Duodenal mucosa (tissue), 2 donors: ENCODE data around the gene NDUFS8.
A peak's percentile ranks its signal among the peaks of the same experiment; 100 is the strongest.
"Not testable (repeated sequence)": the region's sequence is repeated elsewhere in the genome, so short reads cannot be mapped to it uniquely, and the experiment has no call there.

Source experiments
- H3K27ac ChIP-seq: one replicate; pipeline ENCODE4 v1.7.0; 2013; ENCODE audit warnings: low read depth, low read length
- H3K27me3 ChIP-seq, 2 donors: one replicate each; pipeline ENCODE4 v1.7.0; 2013; ENCODE audit warnings: low read length in 2 of 2, control low read depth in 1 of 2; ENCODE audit not compliant: insufficient read depth in 2 of 2, control insufficient read depth in 1 of 2
- H3K36me3 ChIP-seq, 2 donors: one replicate each; pipeline ENCODE4 v1.7.0; 2013; ENCODE audit warnings: low read length in 2 of 2, control low read depth in 1 of 2; ENCODE audit not compliant: insufficient read depth in 2 of 2, control insufficient read depth in 1 of 2
- H3K4me1 ChIP-seq, 2 donors: one replicate each; pipeline ENCODE4 v1.7.0; 2013; ENCODE audit warnings: low read length in 2 of 2, control low read depth in 1 of 2; ENCODE audit not compliant: insufficient read depth in 2 of 2, control insufficient read depth in 1 of 2
- H3K4me3 ChIP-seq, 2 donors: one replicate each; pipeline ENCODE4 v1.7.0; 2013; ENCODE audit warnings: low read length in 2 of 2, low read depth in 1 of 2
- H3K9ac ChIP-seq, 2 donors: one replicate each; pipeline ENCODE4 v1.7.0; 2013; ENCODE audit warnings: low read length in 2 of 2, low read depth in 1 of 2
- H3K9me3 ChIP-seq, 2 donors: one replicate each; pipeline ENCODE4 v1.7.0; 2013; ENCODE audit warnings: low read length in 2 of 2, control low read depth in 1 of 2; ENCODE audit not compliant: control insufficient read depth in 1 of 2

Gene NDUFS8

GRCh38 chr11:67995129-67995528 is 35.4 kb upstream of the NDUFS8 start:
- H3K9me3 ChIP-seq, H3K27ac ChIP-seq, H3K27me3 ChIP-seq, H3K36me3 ChIP-seq, H3K9ac ChIP-seq, H3K4me3 ChIP-seq: not testable (repeated sequence)
- peaks cover 17 to 27% of the 10 kb centered on the region in 2 donors for H3K4me1 ChIP-seq

- not testable (repeated sequence) for H3K4me3 ChIP-seq, H3K9me3 ChIP-seq, H3K27ac ChIP-seq, H3K27me3 ChIP-seq, H3K36me3 ChIP-seq, H3K9ac ChIP-seq
- peaks cover 17 to 27% of the 10 kb centered on the region in 2 donors for H3K4me1 ChIP-seq
Measured at GRCh38 chr11:67995579-67995978, 34.9 kb upstream of the NDUFS8 start.

- H3K9ac ChIP-seq: no peak overlapping the region
- H3K4me1 ChIP-seq: peaks cover 17 to 27% of the 10 kb centered on the region in 2 donors
- H3K27ac ChIP-seq: no peak overlapping the region
- no peak overlapping the region for H3K4me3 ChIP-seq
- H3K9me3 ChIP-seq: no peaks in the 10 kb centered on the region
- no peaks in the 10 kb centered on the region for H3K27me3 ChIP-seq
- H3K36me3 ChIP-seq: peaks cover 0 to 6% of the 10 kb centered on the region in 2 donors
Measured at GRCh38 chr11:67996051-67996450, 34.4 kb upstream of the NDUFS8 start.

- peaks cover 17 to 27% of the 10 kb centered on the region in 2 donors for H3K4me1 ChIP-seq
- H3K4me3 ChIP-seq: peak overlapping the region in 1 of 2 donors; percentile 54
- peaks cover 0 to 6% of the 10 kb centered on the region in 2 donors for H3K36me3 ChIP-seq
- peak overlapping the region in 1 of 2 donors; percentile 66 for H3K9ac ChIP-seq
- H3K9me3 ChIP-seq: no peaks in the 10 kb centered on the region
- no peaks in the 10 kb centered on the region for H3K27me3 ChIP-seq
- H3K27ac ChIP-seq: no peak overlapping the region
Measured at GRCh38 chr11:67996622-67997474, 33.6 kb upstream of the NDUFS8 start.

- Histone ChIP-seq H3K27ac (no peak overlapping the region), H3K4me3 (no peak overlapping the region), H3K4me1 (peaks cover 19 to 32% of the 10 kb centered on the region in 2 donors), H3K36me3 (peaks cover 0 to 6% of the 10 kb centered on the region in 2 donors), H3K9me3 (no peaks in the 10 kb centered on the region), H3K27me3 (no peaks in the 10 kb centered on the region), H3K9ac (peak overlapping the region in 1 of 2 donors; percentile 66)
Measured at GRCh38 chr11:67997475-67997921, 33.0 kb upstream of the NDUFS8 start.

GRCh38 chr11:67998150-67999045 is 32.1 kb upstream of the NDUFS8 start:
- Histone ChIP-seq H3K4me3 (no peak overlapping the region), H3K36me3 (peaks cover 0 to 6% of the 10 kb centered on the region in 2 donors), H3K27ac (no peak overlapping the region), H3K9me3 (no peaks in the 10 kb centered on the region), H3K27me3 (no peaks in the 10 kb centered on the region), H3K4me1 (peaks cover 24 to 40% of the 10 kb centered on the region in 2 donors), H3K9ac (peak overlapping the region in 1 of 2 donors; percentile 66)

- Histone ChIP-seq H3K9me3 (no peaks in the 10 kb centered on the region), H3K4me1 (peaks cover 25 to 40% of the 10 kb centered on the region in 2 donors), H3K9ac (no peak overlapping the region), H3K4me3 (no peak overlapping the region), H3K27ac (no peak overlapping the region), H3K27me3 (no peaks in the 10 kb centered on the region), H3K36me3 (peaks cover 0 to 6% of the 10 kb centered on the region in 2 donors)
Measured at GRCh38 chr11:67999201-67999629, 31.3 kb upstream of the NDUFS8 start.

GRCh38 chr11:67999704-68000103 is 30.8 kb upstream of the NDUFS8 start:
- Histone ChIP-seq H3K9me3 (no peaks in the 10 kb centered on the region), H3K27me3 (no peaks in the 10 kb centered on the region), H3K4me1 (peaks cover 30 to 43% of the 10 kb centered on the region in 2 donors), H3K9ac (no peak overlapping the region), H3K27ac (no peak overlapping the region), H3K4me3 (no peak overlapping the region), H3K36me3 (peaks cover 0 to 6% of the 10 kb centered on the region in 2 donors)

- Histone ChIP-seq H3K9me3 (no peaks in the 10 kb centered on the region), H3K27me3 (no peaks in the 10 kb centered on the region), H3K36me3 (no peaks in the 10 kb centered on the region), H3K4me3 (peak overlapping the region; percentile 63 to 69), H3K9ac (peak overlapping the region in 1 of 2 donors; percentile 60), H3K4me1 (peaks cover 15 to 37% of the 10 kb centered on the region in 2 donors), H3K27ac (no peak overlapping the region)
Measured at GRCh38 chr11:68002575-68002937, 27.9 kb upstream of the NDUFS8 start.
